Measurements from ENCODE around the gene SPRY4. TPM values are rescaled to one million over a fixed set of nuclear protein-coding genes. Genes with fewer than 3 reads are reported as not detected.

Gene SPRY4
- total and polyA plus RNA-seq, 2 of the 13 experiments (the other 11 are each of a cell fraction or from before 2014, with no cell fraction given): 8.9 to 17.8 TPM

DNA sequence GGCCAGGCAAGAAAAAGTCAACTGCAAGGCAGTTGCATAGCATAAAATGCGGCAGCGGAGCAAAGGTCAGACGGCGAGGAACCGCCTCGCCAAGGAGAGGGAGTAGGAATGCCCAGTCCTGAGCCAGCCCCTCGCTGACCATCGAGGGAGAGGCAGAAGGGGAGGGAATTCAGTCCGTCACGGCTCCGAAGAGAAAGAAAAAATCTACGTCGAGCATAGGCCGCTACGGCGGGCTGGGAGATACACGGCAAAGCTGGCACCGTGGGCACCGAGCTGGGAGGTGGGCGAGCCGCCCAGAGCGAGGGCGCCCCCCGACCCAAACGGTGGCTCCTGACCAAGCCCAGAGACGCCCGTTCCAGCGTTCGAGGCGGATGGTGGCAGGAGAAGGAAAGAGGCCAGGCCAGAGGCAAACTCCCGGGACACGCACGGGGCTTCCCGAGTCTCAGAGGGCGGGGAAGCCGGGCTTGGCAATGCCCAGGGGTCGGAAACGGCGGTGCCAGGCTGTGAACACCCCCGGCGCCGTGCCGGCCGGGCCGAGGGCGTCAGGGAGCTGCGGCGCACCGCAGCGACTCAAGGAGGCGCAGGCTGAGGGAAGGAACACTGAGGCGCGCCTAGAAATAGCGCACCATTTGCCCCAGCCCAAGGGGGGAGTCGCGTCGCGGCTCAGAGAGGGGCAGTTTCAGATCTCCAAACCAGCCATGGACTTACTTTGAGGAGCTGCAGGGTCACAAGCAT is 518 bp downstream of the SPRY4 start (continued):
- peak; percentile 53; the same call in 1 of the 2 replicates for TF ChIP-seq ZNF607 (CRISPR knock-in tag; IDR thresholded peaks at IDR 0.05; ENCODE audit: borderline replicate concordance)
- no peak for TF ChIP-seq ZNF552 (CRISPR knock-in tag; IDR thresholded peaks at IDR 0.05; ENCODE audit: borderline replicate concordance)
- no peak for TF ChIP-seq RCOR2 (CRISPR knock-in tag; IDR thresholded peaks at IDR 0.05)
- 0 out of 2 replicates have a peak, but pooled peaks have one; percentile 5 for TF ChIP-seq HOXA5 (CRISPR knock-in tag; IDR thresholded peaks at IDR 0.05)
- TF ChIP-seq KLF6 (CRISPR knock-in tag; IDR thresholded peaks at IDR 0.05): no peak
- TF ChIP-seq, protein P1, sequence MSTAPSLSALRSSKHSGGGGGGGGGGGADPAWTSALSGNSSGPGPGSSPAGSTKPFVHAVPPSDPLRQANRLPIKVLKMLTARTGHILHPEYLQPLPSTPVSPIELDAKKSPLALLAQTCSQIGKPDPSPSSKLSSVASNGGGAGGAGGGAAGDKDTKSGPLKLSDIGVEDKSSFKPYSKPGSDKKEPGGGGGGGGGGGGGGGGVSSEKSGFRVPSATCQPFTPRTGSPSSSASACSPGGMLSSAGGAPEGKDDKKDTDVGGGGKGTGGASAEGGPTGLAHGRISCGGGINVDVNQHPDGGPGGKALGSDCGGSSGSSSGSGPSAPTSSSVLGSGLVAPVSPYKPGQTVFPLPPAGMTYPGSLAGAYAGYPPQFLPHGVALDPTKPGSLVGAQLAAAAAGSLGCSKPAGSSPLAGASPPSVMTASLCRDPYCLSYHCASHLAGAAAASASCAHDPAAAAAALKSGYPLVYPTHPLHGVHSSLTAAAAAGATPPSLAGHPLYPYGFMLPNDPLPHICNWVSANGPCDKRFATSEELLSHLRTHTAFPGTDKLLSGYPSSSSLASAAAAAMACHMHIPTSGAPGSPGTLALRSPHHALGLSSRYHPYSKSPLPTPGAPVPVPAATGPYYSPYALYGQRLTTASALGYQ (CRISPR knock-in tag; IDR thresholded peaks at IDR 0.05): peak; percentile 60; the same call in 1 of the 2 replicates
- peak; percentile 45; the same call in 1 of the 2 replicates for TF ChIP-seq MAFG (CRISPR knock-in tag; IDR thresholded peaks at IDR 0.05)
- TF ChIP-seq SALL2 (CRISPR knock-in tag; IDR thresholded peaks at IDR 0.05): no peak
- TF ChIP-seq, protein P2, sequence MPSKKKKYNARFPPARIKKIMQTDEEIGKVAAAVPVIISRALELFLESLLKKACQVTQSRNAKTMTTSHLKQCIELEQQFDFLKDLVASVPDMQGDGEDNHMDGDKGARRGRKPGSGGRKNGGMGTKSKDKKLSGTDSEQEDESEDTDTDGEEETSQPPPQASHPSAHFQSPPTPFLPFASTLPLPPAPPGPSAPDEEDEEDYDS (CRISPR knock-in tag; IDR thresholded peaks at IDR 0.05): no peak
- 0 out of 2 replicates have a peak, but pooled peaks have one; percentile 11 for TF ChIP-seq HIVEP1 (CRISPR knock-in tag; IDR thresholded peaks at IDR 0.05)
- no peak for TF ChIP-seq U2AF1 (optimal IDR thresholded peaks at IDR 0.05; ENCODE audit: low read depth, low read length)
- TF ChIP-seq, protein P3, sequence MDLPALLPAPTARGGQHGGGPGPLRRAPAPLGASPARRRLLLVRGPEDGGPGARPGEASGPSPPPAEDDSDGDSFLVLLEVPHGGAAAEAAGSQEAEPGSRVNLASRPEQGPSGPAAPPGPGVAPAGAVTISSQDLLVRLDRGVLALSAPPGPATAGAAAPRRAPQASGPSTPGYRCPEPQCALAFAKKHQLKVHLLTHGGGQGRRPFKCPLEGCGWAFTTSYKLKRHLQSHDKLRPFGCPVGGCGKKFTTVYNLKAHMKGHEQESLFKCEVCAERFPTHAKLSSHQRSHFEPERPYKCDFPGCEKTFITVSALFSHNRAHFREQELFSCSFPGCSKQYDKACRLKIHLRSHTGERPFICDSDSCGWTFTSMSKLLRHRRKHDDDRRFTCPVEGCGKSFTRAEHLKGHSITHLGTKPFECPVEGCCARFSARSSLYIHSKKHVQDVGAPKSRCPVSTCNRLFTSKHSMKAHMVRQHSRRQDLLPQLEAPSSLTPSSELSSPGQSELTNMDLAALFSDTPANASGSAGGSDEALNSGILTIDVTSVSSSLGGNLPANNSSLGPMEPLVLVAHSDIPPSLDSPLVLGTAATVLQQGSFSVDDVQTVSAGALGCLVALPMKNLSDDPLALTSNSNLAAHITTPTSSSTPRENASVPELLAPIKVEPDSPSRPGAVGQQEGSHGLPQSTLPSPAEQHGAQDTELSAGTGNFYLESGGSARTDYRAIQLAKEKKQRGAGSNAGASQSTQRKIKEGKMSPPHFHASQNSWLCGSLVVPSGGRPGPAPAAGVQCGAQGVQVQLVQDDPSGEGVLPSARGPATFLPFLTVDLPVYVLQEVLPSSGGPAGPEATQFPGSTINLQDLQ (CRISPR knock-in tag; IDR thresholded peaks at IDR 0.05): peak; percentile 53; the same call in 1 of the 2 replicates
- TF ChIP-seq BRD4 (CRISPR knock-in tag; IDR thresholded peaks at IDR 0.05): no peak; the same call in 1 of the 2 replicates
- 0 out of 2 replicates have a peak, but pooled peaks have one; percentile 49 for TF ChIP-seq ELF4 (CRISPR knock-in tag; IDR thresholded peaks at IDR 0.05; ENCODE audit: borderline replicate concordance)
- TF ChIP-seq DNMT1 (CRISPR knock-in tag; IDR thresholded peaks at IDR 0.05): peak; percentile 58; the same call in 1 of the 2 replicates
- peak; percentile 44; the same call in 1 of the 2 replicates for TF ChIP-seq ZNF383 (CRISPR knock-in tag; IDR thresholded peaks at IDR 0.05; ENCODE audit: borderline replicate concordance)
- TF ChIP-seq ZBTB38 (CRISPR knock-in tag; IDR thresholded peaks at IDR 0.05): no peak
- no peak for TF ChIP-seq CBX1 (IDR thresholded peaks at IDR 0.05; ENCODE audit: low read depth)
- peak; percentile 16; the same call in 1 of the 2 replicates for TF ChIP-seq GABPB1 (CRISPR knock-in tag; IDR thresholded peaks at IDR 0.05)
- TF ChIP-seq, protein P4, sequence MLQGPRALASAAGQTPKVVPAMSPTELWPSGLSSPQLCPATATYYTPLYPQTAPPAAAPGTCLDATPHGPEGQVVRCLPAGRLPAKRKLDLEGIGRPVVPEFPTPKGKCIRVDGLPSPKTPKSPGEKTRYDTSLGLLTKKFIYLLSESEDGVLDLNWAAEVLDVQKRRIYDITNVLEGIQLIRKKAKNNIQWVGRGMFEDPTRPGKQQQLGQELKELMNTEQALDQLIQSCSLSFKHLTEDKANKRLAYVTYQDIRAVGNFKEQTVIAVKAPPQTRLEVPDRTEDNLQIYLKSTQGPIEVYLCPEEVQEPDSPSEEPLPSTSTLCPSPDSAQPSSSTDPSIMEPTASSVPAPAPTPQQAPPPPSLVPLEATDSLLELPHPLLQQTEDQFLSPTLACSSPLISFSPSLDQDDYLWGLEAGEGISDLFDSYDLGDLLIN (CRISPR knock-in tag; IDR thresholded peaks at IDR 0.05; ENCODE audit: borderline replicate concordance): peak; percentile 65; the same call in 1 of the 2 replicates
- TF ChIP-seq, protein P5, sequence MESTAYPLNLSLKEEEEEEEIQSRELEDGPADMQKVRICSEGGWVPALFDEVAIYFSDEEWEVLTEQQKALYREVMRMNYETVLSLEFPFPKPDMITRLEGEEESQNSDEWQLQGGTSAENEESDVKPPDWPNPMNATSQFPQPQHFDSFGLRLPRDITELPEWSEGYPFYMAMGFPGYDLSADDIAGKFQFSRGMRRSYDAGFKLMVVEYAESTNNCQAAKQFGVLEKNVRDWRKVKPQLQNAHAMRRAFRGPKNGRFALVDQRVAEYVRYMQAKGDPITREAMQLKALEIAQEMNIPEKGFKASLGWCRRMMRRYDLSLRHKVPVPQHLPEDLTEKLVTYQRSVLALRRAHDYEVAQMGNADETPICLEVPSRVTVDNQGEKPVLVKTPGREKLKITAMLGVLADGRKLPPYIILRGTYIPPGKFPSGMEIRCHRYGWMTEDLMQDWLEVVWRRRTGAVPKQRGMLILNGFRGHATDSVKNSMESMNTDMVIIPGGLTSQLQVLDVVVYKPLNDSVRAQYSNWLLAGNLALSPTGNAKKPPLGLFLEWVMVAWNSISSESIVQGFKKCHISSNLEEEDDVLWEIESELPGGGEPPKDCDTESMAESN (CRISPR knock-in tag; conservative IDR thresholded peaks at IDR 0.05): peak; percentile 33; the same call in 1 of the 2 replicates

Data from HepG2 (cell line).